ENCODE measurements around the gene CADPS. TPM values are rescaled to one million over a fixed set of nuclear protein-coding genes. Genes with fewer than 3 reads are reported as not detected.

The CADPS gene
- polyA plus RNA-seq, 3 donors, result 1.2 to 2.4 (median 1.2) TPM

- no peak for DNase-seq (ENCODE audit: low read depth in 3 of 3, low spot score in 2 of 3)
Measured at GRCh38 chr3:62757045-62757444, 118.2 kb downstream of the CADPS start.

GRCh38 chr3:62755285-62755684, 119.9 kb downstream of the CADPS start:
- no peak for DNase-seq (ENCODE audit: low read depth in 3 of 3, low spot score in 2 of 3)

- DNase-seq (ENCODE audit: low read depth in 3 of 3, low spot score in 2 of 3), result no peak
Measured at GRCh38 chr3:62749657-62750056, 125.6 kb downstream of the CADPS start.

GRCh38 chr3:62749130-62749529, 126.1 kb downstream of the CADPS start:
- no peak for DNase-seq (ENCODE audit: low read depth in 3 of 3, low spot score in 2 of 3)

GRCh38 chr3:62737449-62737848, 137.8 kb downstream of the CADPS start:
- no peak for DNase-seq (ENCODE audit: low read depth in 3 of 3, low spot score in 2 of 3)

- no peak for DNase-seq (ENCODE audit: low read depth in 3 of 3, low spot score in 2 of 3)
Measured at GRCh38 chr3:62735510-62735909, 139.7 kb downstream of the CADPS start.

GRCh38 chr3:62732183-62732904, 142.9 kb downstream of the CADPS start:
- no peak for DNase-seq (ENCODE audit: low read depth in 3 of 3, low spot score in 2 of 3)

- no peak for DNase-seq (ENCODE audit: low read depth in 3 of 3, low spot score in 2 of 3)
Measured at GRCh38 chr3:62727981-62728380, 147.2 kb downstream of the CADPS start.

- DNase-seq (ENCODE audit: low read depth in 3 of 3, low spot score in 2 of 3), result no peak
Measured at GRCh38 chr3:62727536-62727935, 147.7 kb downstream of the CADPS start.

- DNase-seq (ENCODE audit: low read depth in 3 of 3, low spot score in 2 of 3), result no peak
Measured at GRCh38 chr3:62724503-62724902, 150.7 kb downstream of the CADPS start.

- DNase-seq (ENCODE audit: low read depth in 3 of 3, low spot score in 2 of 3), result no peak
Measured at GRCh38 chr3:62723914-62724217, 151.3 kb downstream of the CADPS start.

- no peak for DNase-seq (ENCODE audit: low read depth in 3 of 3, low spot score in 2 of 3)
Measured at GRCh38 chr3:62723166-62723913, 151.9 kb downstream of the CADPS start.

- DNase-seq (ENCODE audit: low read depth in 3 of 3, low spot score in 2 of 3), result no peak
Measured at GRCh38 chr3:62722344-62722743, 152.9 kb downstream of the CADPS start.

GRCh38 chr3:62718515-62719320, 156.5 kb downstream of the CADPS start:
- DNase-seq (ENCODE audit: low read depth in 3 of 3, low spot score in 2 of 3), result peak in 1 of 3 donors; percentile 12

GRCh38 chr3:62718011-62718410, 157.2 kb downstream of the CADPS start:
- DNase-seq (ENCODE audit: low read depth in 3 of 3, low spot score in 2 of 3), result no peak

GRCh38 chr3:62712746-62713145, 162.5 kb downstream of the CADPS start:
- no peak for DNase-seq (ENCODE audit: low read depth in 3 of 3, low spot score in 2 of 3)

GRCh38 chr3:62710751-62711150, 164.5 kb downstream of the CADPS start:
- no peak for DNase-seq (ENCODE audit: low read depth in 3 of 3, low spot score in 2 of 3)

- no peak for DNase-seq (ENCODE audit: low read depth in 3 of 3, low spot score in 2 of 3)
Measured at GRCh38 chr3:62708638-62709373, 166.4 kb downstream of the CADPS start.

GRCh38 chr3:62705721-62706120, 169.5 kb downstream of the CADPS start:
- no peak for DNase-seq (ENCODE audit: low read depth in 3 of 3, low spot score in 2 of 3)

GRCh38 chr3:62703451-62704167, 171.6 kb downstream of the CADPS start:
- no peak for DNase-seq (ENCODE audit: low read depth in 3 of 3, low spot score in 2 of 3)
